Measurements from ENCODE around the gene PIP4K2A.

DNA sequence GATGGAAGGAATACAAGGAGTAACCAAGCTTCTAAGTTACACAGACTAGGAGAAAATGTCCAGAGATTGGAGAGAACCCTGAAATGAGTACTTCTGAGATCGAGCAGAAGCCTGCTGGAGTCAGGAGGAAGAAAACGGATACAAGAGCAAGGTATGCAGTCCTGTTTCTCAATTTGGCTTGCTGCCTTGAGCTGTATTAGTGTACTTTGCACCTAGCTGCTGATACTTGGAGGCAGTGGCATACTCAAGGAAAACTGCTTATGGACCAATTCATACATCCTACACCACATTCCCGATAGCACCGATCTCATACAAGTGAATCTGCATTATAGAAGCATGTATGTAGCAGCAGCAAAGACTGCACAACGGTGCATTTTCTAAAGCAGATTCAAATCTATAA lies 14.4 kb downstream of the PIP4K2A start:
- TF ChIP-seq, protein P1, sequence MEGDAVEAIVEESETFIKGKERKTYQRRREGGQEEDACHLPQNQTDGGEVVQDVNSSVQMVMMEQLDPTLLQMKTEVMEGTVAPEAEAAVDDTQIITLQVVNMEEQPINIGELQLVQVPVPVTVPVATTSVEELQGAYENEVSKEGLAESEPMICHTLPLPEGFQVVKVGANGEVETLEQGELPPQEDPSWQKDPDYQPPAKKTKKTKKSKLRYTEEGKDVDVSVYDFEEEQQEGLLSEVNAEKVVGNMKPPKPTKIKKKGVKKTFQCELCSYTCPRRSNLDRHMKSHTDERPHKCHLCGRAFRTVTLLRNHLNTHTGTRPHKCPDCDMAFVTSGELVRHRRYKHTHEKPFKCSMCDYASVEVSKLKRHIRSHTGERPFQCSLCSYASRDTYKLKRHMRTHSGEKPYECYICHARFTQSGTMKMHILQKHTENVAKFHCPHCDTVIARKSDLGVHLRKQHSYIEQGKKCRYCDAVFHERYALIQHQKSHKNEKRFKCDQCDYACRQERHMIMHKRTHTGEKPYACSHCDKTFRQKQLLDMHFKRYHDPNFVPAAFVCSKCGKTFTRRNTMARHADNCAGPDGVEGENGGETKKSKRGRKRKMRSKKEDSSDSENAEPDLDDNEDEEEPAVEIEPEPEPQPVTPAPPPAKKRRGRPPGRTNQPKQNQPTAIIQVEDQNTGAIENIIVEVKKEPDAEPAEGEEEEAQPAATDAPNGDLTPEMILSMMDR (IDR thresholded peaks at IDR 0.05; ENCODE audit: poor library complexity), result no peak
- TF ChIP-seq EZH2 (IDR thresholded peaks at IDR 0.05; ENCODE audit: borderline replicate concordance), result no peak
- no peak for TF ChIP-seq EZH2phosphoT487 (IDR thresholded peaks at IDR 0.05; ENCODE audit: low read depth, severe bottlenecking, unreplicated experiment)
